ENCODE data around the gene BAZ1A.
"Not testable (repeated sequence)": the region's sequence is repeated elsewhere in the genome, so short reads cannot be mapped to it uniquely, and the experiment has no call there.

The BAZ1A gene

DNA sequence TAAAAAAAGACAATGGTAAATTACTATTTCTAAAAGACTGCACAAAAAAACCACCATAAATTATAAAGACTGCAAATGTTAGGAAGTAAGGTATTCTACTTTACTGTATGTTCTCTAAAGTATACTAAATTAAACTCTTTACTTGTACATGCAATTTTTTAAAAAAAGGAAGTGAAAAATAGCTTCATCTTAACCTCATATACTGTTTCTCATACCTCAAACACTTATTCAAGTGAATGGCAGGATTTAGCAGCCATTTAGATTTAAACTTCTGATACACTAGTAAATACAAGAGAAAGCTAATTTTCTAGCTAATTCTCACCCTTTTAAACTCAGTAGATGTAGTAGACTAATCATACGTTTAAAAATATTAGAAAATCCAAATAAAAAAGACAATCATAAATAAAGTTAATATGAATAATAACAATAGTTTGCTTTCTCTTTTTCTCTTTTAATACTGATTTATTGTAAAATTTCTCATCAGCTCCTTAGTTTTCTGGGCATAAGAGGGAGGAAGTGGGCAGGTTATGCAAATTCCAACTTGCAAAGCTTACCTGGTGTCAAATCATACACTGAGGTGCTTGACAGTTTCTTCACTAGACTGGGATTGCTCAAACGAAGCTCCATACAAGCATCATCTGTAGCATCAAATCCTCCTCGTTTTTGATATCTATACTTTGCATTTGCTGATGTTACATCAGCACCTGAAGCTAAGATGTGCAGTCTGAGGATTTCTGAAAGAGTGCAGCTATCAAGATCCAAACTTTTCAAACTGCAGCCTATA lies 89.7 kb downstream of the BAZ1A start:
- no peak for DNase-seq

- no peak for DNase-seq
Measured at GRCh38 chr14:34782031-34782430, 93.1 kb downstream of the BAZ1A start.

- DNase-seq = no peak
Measured at GRCh38 chr14:34781242-34781641, 93.9 kb downstream of the BAZ1A start.

GRCh38 chr14:34780646-34781045 lies 94.5 kb downstream of the BAZ1A start:
- no peak for DNase-seq

GRCh38 chr14:34778744-34779143 lies 96.4 kb downstream of the BAZ1A start:
- no peak for DNase-seq

DNA sequence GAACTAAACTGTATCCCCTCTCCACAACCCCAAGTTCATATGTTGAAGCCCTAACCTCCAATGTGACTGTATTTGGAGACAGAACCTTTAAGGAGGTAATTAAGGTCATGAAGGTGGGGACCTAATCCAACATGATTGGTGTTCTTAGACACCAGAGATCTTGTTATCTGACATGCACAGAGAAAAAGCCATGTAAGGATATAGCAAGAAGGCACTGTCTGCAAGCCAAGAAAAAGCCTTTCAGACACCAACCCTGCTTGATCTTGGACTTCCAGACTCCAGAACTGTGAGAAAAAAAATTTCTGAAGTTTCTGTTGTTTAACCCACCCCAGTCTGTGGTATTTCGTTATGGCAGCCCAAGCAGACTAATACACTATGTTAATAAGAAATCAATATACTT lies 98.5 kb downstream of the BAZ1A start:
- no peak for DNase-seq

- no peak for DNase-seq
Measured at GRCh38 chr14:34775922-34776321, 99.2 kb downstream of the BAZ1A start.

- DNase-seq = no peak
Measured at GRCh38 chr14:34775342-34775741, 99.8 kb downstream of the BAZ1A start.

GRCh38 chr14:34770901-34771300 lies 104.3 kb downstream of the BAZ1A start:
- DNase-seq = no peak

DNA sequence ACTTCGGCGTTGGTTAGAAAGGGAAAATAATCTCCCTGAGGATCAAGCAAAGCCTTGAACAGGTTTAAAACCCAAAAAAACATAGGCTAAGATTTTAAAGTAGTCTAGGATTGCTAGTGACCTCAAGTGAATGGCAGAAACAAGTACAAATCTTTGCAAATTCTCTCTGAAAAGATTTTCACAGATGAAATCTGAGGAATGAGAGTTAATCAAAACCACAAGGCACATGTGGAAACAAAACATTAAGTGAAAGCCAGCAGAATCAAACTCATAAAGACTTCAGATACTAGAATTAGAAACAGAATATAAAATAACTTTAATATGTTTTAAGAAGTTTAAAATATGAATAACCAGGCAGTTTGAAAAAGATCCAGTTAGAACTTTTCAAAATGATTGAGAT lies 108.6 kb downstream of the BAZ1A start:
- no peak for DNase-seq

- DNase-seq = no peak
Measured at GRCh38 chr14:34766060-34766459, 109.1 kb downstream of the BAZ1A start.

DNA sequence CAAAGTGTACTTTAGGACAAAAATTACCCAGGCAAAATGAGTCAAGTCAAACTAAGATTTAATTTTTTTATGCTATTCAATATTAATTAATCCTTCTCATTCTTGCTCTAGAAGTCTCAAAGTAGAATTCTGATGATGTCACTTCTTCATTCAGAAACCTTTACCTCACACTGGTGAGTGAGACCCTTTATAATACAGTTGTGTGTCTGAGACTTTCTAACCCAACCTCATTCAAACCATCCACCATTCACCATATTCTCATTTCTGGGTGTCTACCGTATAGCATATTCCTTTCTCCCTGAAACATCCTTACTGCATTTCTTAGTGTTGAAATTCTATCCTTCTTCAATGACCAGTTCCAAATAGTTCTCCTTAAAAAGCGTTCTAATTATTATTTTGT lies 119.9 kb downstream of the BAZ1A start:
- DNase-seq = no peak

GRCh38 chr14:34754687-34755086 lies 120.5 kb downstream of the BAZ1A start:
- no peak for DNase-seq

DNA sequence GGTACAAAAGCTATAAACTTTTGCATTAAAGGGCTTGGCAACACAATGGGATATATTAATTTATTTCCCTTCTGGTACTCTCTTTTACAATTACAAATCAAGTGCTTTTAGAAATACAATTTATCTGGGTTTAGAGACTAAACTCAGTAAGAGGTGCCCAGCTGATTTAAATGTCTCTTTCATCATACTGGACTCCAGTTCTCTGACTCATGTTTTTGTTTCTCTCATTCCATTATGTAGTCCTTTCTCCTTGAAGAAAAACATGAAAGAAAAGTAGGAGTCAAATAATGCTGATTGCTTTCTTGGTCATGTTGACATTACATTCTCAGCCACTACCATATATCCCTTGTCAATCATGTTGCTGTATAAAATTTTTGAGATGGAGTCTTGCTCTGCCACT lies 124.5 kb downstream of the BAZ1A start:
- DNase-seq = no peak

- DNase-seq = no peak
Measured at GRCh38 chr14:34750233-34750632, 124.9 kb downstream of the BAZ1A start.

DNA sequence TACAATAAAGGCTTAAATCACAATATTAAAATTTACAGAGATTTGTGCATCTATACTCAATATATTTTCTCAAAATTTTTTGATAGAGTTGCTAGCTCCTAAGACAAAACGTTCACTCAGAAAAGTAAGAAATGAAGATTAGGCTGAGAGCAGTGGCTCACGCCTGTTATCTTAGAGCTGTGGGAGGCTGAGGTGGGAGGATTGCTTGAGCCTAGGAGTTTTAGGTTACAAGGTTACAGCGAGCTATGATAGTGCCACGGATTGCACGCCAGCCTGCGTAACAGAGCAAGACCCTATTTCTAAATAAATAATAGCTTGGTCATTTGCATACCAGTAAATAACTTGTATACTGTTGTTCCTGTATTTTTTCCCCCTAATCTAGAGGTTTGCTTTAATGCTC lies 125.8 kb downstream of the BAZ1A start:
- DNase-seq = no peak

- DNase-seq = no peak
Measured at GRCh38 chr14:34742270-34743115, 132.7 kb downstream of the BAZ1A start.

DNA sequence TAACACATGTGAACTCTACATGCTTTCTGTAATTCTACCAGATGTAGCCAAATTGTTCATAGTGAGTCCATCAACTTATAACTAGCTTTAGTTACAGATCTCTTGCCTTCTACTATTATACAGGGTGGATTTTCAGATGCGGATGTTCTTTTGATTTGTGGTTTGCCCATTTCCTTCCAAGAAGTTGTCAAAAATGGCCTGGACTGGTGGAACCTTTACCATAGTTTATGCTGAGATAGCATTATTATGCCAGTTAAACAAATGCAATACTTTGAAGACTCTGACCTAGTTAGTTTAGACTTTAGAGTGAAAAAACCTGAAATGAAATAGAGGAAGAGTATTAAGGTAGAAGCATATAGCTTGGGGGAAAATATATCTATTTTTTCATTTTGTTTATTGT lies 133.3 kb downstream of the BAZ1A start:
- DNase-seq = no peak

DNA sequence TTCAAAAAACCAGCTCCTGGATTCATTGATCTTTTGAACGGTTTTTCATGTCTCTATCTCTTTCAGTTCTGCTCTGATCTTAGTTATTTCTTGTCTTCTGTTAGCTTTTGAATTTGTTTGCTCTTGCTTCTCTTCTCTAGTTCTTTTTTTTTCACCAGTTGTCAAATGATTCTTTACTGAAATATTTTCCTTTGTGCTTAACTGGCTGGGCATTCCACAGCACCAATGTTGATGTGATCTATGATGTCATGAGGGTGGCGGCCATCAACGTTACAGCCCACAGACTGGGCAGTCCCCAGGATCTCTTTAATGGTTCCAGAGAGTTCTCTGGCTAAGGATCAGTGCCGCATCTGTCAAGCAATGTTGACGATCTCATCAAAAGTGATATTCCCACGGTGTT lies 135.0 kb downstream of the BAZ1A start:
- DNase-seq = not testable (repeated sequence)

DNA sequence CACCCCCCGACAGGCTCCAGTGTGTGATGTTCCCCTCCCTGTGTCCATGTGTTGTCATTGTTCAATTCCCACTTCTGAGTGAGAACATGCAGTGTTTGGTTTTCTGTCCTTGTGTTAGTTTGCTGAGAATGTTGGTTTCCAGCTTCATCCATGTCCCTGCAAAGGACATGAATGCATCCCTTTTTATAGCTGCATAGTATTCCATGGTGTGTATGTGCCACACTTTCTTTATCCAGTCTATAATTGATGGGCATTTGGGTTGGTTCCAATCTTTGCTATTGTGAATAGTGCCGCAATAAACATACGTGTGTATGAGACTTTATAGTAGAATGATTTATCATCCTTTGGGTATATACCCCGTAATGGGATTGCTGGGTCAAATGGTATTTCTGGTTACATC lies 138.1 kb downstream of the BAZ1A start:
- not testable (repeated sequence) for DNase-seq

- no peak for DNase-seq
Measured at GRCh38 chr14:34733245-34733644, 141.9 kb downstream of the BAZ1A start.

GRCh38 chr14:34732802-34733201 lies 142.4 kb downstream of the BAZ1A start:
- no peak for DNase-seq

- no peak for DNase-seq
Measured at GRCh38 chr14:34723867-34724266, 151.3 kb downstream of the BAZ1A start.
